Measurements from ENCODE around the gene PTPRM.

- TF ChIP-seq YY1 (IDR thresholded peaks at IDR 0.05; ENCODE audit: insufficient read depth, insufficient read length) (no peak), SUZ12 (IDR thresholded peaks at IDR 0.05; ENCODE audit: extremely low read depth, insufficient read depth, insufficient read length) (no peak)
Observed at GRCh38 chr18:8413751-8414150, 846.6 kb downstream of the PTPRM start.
